Measurements from ENCODE around the gene SWSAP1.
"Not testable (repeated sequence)": the region's sequence is repeated elsewhere in the genome, so short reads cannot be mapped to it uniquely, and the experiment has no call there.

Gene SWSAP1, protein sequence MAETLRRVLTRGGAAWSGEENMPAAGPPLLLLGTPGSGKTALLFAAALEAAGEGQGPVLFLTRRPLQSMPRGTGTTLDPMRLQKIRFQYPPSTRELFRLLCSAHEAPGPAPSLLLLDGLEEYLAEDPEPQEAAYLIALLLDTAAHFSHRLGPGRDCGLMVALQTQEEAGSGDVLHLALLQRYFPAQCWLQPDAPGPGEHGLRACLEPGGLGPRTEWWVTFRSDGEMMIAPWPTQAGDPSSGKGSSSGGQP

GRCh38 chr19:11374433-11375142, at the start of gene SWSAP1:
SWSAP1 (plus strand) TSS chr19:11374666; CDS start chr19:11374681, 15 bp downstream.
- DNase-seq (ENCODE audit: low read depth, low spot score) = peak; percentile 98

- no peak for DNase-seq (ENCODE audit: low read depth, low spot score)
Measured at GRCh38 chr19:11324748-11325389, 49.6 kb upstream of the SWSAP1 start.

- DNase-seq (ENCODE audit: low read depth, low spot score) = no peak
Measured at GRCh38 chr19:11325544-11325943, 48.9 kb upstream of the SWSAP1 start.

- no peak for DNase-seq (ENCODE audit: low read depth, low spot score)
Measured at GRCh38 chr19:11330127-11330526, 44.3 kb upstream of the SWSAP1 start.

- DNase-seq (ENCODE audit: low read depth, low spot score) = no peak
Measured at GRCh38 chr19:11331502-11331901, 43.0 kb upstream of the SWSAP1 start.

DNA sequence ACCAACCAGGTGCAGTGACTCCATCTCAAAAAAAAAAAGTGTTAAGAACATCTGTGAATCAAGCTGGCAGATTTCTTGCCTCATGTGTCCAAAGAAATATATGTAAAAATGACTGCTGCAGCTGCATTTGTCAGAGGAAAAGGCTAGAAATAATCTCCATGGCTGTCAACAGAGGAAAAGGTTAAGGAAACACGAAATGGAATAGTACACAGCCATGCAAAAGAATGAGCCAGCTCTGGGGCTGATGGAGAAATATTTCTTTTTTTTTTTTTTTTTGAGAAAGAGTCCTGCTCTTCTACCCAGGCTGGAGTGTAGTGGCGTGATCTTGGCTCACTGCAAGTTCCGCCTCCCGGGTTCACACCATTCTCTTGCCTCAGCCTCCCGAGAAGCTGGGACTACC, 41.6 kb upstream of the SWSAP1 start:
- DNase-seq (ENCODE audit: low read depth, low spot score) = no peak

- DNase-seq (ENCODE audit: low read depth, low spot score) = not testable (repeated sequence)
Measured at GRCh38 chr19:11333838-11334237, 40.6 kb upstream of the SWSAP1 start.

DNA sequence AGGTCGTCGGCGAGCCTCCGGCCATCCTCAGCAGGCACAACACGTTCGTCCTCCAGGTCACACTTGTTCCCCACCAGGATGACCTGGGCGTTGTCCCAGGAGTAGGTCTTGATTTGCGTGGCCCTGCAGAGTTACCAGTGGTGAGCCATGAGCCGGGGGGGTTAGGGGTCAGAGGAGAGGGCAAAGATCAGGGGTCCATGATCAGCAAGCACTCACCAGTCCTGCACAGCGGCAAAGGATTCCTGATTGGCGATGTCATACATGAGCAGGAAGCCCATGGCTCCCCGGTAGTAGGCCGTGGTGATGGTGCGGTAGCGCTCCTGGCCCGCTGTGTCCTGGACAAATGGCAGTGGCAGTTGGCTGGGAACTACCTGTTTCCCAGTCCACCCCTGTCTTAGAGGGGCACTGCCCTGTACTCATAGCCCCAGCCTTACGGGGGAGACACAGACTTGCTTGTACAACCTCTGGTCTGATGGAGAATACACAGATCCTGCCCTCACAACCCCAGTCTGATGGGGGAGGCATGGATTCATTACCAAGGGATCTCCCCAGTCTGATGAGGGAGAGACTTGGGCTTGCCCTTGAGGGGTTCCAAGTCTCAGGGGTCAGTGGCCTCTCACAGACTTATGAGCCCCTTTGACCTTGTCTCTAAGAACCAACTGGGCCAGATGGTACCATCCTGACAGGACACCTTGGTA, 38.9 kb upstream of the SWSAP1 start:
- DNase-seq (ENCODE audit: low read depth, low spot score) = no peak

- DNase-seq (ENCODE audit: low read depth, low spot score) = no peak
Measured at GRCh38 chr19:11337080-11337479, 37.4 kb upstream of the SWSAP1 start.

DNA sequence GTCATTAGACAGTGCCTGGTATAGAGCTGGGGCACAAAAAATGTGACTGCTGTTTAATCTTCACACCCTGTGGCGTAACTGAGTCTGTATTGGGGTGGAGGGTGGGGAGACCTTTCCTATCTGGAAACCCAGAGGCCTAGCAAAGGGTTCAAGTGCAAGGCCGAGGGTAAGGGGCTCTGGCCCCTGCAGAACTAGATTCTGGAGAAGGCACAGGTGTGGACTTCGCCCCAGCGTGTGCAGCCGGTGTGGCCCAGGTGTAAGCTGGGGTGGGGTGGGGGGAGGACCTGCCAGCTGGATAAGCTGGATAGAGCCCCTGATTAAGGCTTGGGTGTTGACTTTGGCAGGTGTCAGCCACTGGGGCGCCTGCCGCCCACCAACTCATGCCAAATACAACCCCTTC, 36.3 kb upstream of the SWSAP1 start:
- no peak for DNase-seq (ENCODE audit: low read depth, low spot score)

DNA sequence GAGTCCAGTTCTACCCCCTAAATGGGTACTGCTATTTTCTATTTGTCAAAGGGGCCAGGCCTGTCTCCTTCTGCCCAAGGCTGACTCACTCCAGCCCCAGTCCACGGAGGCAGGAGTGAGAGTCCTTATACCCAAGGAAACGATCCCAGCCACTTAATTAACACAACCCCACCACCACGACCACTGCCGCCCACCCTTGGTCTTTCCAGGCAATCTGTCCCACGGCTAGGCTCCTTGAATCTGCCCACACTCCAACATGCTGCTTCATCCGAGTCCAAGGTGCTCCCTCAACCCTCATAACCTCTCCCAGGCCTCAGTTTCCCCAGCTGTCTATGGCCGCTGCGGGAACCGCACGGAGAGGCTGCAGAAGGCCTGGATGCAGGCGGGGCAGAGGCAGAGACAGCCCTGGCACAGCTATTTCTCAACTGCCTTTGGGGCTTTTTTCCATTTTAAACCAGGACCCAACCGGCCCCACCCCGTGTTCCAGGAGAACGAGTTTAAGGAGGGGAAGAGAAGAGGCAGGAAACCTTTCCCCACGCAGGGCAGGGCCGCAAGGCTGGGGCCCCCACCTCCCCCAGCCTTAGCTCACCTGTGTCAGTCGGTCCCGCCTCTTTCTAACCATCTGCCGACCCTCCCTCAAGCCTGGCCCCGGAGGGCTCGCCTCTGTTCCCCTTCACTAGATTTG, 35.8 kb upstream of the SWSAP1 start:
- no peak for DNase-seq (ENCODE audit: low read depth, low spot score)

DNA sequence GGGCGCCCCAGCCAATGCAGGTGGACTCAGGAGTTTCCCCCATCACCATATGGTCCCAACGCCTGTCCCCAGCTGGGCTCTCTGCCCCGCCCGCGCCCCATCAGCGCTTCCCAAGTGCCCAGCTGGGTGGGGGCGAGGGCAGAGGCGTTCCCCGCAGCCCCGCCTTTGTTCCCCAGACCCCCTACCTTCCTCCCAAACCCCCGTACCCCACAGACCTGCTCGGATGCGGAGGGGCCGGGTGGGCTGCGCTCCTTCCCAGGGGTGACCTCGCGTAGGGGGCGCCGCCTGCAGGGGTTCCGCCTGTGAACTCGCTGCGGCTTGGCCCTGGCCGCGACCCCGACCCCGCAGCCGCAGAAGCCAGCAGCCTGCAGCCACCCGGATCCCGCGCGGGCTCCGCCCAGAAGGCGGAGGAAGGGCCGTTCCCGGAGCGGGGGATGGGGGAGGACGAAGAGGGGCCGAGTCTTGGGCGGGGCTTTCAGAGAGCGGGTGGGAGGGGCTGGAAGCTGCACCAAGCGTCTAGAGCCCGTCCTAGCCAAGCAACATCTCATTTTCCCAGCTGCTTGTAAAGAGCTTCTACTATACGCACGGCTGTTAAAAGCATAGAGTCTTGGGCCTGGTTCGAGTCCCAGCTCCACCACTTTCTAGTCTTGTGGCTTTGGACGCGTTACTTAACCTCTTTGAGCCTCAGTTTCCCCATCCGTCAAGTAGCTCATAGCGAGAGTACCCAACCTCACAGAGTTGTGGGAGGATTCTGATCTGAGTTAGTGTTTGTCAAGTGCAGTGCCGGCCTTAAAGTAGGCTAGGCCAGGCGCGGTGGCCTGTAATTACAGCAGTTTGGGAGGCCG, 35.0 kb upstream of the SWSAP1 start, which contains the start of gene RAB3D:
Gene RAB3D (minus strand): TSS at position 404 of the 845 bp plus-strand sequence. CDS start 2,258 bp downstream, outside the sequence.
- no peak for DNase-seq (ENCODE audit: low read depth, low spot score)

DNA sequence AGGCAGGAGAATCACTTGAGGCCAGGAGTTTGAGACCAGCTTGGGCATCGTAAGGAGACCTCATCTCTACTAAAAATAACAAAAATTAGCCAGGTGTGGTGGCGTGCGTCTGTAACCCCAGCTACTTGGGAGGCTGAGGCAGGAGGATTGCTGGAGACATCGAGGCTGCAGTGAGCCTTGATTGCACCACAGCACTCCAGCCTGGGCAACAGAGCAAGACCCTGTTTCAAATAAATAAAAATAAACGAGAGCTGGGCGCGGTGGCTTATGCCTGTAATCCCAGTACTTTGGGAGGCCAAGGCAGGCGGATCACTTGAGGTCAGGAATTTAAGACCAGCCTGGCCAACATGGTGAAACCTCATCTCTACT, 34.4 kb upstream of the SWSAP1 start:
- DNase-seq (ENCODE audit: low read depth, low spot score) = not testable (repeated sequence)

DNA sequence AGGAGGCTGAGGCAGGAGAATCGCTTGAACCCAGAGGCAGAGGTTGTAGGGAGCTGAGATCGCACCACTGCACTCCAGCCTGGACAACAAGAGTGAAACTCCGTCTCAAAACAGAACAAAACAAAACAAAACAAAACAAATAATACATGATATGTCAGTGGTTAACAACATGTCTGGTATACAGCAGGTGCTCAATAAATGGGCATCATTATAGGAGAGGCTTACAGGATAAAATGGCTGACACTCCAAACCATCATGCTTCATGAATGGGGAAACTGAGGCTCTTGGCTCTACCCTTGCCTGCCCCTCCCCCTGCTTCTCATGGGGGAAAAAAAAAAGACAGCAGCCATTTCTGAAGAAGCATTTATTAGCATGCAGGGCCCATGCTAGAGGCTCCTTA, 32.0 kb upstream of the SWSAP1 start:
- no peak for DNase-seq (ENCODE audit: low read depth, low spot score)

GRCh38 chr19:11345122-11345803, 29.2 kb upstream of the SWSAP1 start:
- DNase-seq (ENCODE audit: low read depth, low spot score) = no peak

- DNase-seq (ENCODE audit: low read depth, low spot score) = peak; percentile 96
Measured at GRCh38 chr19:11346104-11346940, 28.1 kb upstream of the SWSAP1 start, which contains the start of the genes CCDC159 and TMEM205. CCDC159 (plus strand) TSS chr19:11346519; CDS start chr19:11346607, 88 bp downstream. TMEM205 (minus strand) TSS chr19:11346268; CDS start chr19:11345619, 649 bp downstream.

DNA sequence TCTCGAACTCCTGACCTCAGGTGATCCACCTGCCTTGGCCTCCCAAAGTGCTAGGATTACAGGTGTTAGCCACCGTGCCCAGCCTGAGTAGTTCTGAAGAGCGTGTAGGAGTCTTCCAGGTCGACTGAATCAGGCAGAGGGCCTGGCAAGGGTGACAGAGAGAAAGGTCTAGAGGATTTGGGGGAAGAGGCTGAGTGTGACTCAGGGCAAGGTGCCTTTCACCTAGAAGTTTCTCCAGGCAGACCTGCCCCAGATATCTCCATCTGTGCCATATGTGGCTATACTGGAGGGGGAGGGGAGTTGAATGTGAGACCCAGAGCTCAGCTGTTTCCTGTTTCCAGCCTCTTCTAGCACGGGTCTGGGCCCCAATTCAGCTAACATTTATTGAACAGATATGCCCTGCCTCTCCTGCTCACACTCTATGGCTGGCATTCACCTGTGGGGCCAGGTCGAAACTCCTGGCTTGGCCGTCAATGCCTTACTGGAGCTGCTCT, 26.9 kb upstream of the SWSAP1 start:
- DNase-seq (ENCODE audit: low read depth, low spot score) = no peak

DNA sequence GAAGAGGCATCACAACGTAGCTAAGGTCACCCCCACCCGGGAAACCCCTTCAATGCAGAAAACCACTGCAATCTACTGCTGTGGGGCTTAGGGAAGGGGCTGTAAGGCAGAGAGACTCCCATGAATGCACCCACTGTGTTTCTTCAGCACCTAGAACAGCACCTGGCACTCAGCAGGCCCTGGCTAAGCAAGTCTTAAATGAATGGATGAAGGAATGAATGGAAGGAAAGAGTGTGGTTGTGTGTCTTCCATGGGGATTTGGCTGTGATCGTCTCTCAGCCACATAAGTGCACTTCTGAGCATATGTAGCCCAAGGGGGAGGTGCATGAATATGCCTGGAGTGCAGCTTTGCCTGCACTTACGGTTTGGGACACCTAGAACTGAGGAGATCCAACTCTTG, 25.3 kb upstream of the SWSAP1 start:
- DNase-seq (ENCODE audit: low read depth, low spot score) = no peak

- DNase-seq (ENCODE audit: low read depth, low spot score) = not testable (repeated sequence)
Measured at GRCh38 chr19:11354102-11354501, 20.4 kb upstream of the SWSAP1 start.
